Glomerular endothelial cell (primary cell): Measurements from ENCODE around the gene ESYT2. TPM values are rescaled to one million over a fixed set of nuclear protein-coding genes. Genes with fewer than 3 reads are reported as not detected.

Source experiments
- DNase-seq: peaks from one replicate; pipeline ENCODE4 v3.0.0-alpha.2; 2011; ENCODE audit warnings: low read depth, low spot score; ENCODE audit errors: extremely low read depth
- total RNA-seq: library from RNA; depleted of rRNA; stranded (reverse); fragments of >200 nt; gene quantifications from 2 replicates; pipeline ENCODE4 v1.2.3, GENCODE V29; 2015

The ESYT2 gene
- total RNA-seq, 1 donor from 2014 or later, result 49.5 TPM

DNA sequence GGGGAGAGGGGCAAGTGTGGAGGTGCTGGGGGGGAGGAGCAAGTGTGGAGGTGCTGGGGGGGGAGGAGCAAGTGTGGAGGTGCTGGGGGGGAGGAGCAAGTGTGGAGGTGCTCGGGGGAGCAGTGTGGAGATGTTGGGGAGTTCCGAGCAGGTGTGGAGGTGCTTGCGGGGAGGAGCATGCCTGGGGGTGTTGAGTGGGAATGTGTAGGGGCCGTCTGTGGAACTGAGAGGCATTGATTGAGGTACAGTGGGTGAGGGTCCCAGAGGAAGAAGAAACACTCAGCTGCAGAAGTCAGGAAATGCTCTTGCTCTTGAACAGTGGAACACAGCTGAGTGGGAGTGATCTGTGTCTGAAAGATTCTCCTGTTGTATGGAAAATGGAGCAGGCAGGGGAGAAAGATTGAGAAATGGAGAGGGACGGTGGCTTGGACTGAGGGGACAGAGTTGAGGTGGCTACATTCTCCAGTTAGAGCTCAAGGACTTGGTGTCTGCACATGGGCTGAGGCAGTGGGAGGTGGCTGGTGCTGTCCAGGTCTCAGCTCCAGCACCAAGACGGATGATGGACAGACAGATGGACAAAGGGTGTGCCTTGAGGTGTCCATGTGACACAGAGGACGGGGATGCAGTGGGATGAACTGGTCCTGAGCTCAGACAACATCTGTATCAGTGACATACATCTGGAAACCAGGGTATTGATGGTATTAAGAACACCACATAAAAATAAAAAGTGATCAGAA, 99.5 kb downstream of the ESYT2 start:
- no peak for DNase-seq

DNA sequence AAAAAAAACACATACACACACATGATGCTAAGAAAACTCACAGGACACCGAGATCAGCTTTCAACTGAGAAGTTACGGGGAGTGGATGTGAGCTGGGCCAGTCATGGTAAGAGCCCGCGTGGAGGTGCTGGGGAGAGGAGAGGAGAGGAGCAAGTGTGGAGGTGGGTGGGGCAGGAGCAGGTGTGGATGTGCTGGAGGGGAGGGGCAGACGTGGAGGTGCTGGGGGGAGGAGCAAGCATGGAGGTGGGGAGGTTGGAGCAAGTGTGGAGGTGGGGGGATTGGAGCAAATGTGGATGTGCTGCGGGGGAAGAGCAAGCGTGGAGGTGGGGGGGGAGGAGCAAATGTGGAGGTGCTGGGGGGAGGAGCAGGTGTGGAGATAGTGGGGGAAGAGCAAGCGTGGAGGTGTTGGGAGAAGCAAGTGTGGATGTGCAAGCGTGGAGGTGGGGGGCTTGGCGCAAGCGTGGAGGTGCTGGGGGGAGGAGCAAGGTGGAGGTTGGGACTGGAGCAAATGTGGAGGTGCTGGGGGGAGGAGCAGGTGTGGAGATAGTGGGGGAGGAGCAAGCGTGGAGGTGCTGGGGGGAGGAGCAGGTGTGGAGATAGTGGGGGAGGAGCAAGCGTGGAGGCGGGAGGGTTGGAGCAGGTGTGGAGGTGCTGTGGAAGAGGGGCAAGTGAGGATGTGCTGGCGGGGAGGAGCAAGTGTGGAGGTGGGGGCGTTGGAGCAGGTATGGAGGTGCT, 100.2 kb downstream of the ESYT2 start:
- no peak for DNase-seq

DNA sequence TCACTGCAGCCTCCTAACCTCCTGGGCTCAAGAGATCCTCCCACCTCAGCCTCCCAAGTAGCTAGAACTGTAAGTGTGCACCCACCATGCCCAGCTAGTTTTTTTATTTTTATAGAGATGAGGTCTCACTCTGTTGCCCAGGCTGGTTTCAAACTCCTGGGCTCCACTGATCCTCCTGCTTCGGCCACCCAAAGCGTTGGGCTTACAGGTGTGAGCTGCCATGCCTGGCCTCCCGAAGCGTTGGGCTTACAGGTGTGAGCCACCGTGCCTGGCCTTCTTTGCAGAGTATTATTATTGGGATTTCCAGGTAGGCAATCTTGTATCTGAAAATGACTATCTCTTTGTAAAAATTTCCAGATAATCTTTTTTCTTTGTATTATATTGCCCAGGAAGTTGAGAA, 101.6 kb downstream of the ESYT2 start:
- no peak for DNase-seq

DNA sequence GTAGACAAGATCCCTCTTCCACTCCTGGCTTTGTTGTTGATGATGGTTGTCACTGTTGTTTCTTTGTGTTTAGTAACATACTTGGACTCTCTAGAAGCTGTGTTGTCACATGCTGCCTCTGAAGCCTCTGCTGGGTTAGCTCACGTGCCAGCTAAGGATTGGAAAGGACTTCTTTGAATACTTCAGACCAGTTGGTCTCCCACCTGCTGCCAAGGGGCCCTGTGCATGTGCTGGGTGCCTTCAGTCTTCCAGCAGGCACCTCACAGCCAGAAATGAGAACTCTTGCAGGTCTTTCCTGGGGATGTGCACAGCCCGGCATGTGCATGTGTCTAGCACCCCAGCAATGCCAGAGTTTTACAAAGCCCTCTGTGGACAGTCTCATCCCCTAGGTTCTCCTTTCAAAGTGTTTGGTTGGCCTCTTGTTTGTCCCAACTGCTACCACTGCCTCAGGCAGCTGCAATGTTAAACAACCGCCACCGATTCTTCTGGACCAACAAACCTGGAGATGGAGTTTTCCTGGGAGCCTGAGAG, 103.0 kb downstream of the ESYT2 start:
- no peak for DNase-seq

DNA sequence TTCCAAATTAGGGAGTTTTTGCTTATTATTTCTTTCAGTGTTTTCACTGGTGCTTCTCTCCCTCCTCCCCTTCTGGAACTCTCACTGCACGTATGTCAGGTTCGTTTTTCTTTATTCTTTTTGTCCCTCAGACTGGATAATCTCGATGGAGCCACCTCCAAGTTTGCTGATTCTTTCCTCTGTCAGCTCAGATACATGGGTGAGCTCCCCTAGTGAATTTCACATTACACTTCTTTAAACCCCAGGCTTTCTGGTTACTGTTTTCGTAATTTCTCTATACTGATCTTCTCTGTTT, 103.9 kb downstream of the ESYT2 start:
- DNase-seq, result no peak

DNA sequence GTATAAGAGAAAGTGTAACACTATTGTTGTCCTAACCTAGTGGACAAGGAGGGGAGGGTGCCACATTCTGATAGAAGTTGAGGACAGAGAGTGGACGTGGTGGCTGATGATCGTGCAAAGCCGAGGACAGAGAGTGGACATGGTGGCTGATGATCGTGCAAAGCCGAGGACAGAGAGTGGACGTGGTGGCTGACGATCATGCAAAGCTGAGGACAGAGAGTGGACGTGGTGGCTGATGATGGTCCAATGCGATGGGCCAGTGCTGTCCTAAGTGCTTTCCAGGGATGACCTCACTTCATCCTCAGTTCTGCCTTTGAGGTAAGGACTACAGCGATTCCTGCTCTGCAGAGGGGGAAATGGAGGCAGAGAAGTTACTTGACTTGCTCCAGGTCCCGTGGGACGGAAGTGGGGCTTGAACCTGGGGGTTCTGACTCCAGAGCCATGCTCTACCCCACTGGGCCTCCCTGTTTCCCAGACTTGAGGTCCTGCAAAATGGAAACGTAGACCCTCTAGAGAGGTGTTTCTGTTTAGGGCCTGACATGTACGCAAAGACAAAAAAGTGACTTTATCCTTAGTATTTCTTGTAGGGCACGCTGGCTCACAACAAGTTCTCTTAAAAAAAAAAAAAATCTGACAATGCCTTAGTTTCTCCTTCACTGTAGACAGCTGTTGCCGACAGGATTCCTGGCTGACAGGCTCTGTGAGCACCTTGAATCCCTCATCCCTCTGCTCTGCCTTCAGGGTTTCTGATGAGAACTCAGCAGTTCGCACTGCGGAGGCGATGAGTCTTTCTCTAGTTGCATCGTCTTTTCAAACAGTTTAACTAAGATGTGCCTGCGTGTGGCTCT, 104.4 kb downstream of the ESYT2 start:
- DNase-seq, result no peak

DNA sequence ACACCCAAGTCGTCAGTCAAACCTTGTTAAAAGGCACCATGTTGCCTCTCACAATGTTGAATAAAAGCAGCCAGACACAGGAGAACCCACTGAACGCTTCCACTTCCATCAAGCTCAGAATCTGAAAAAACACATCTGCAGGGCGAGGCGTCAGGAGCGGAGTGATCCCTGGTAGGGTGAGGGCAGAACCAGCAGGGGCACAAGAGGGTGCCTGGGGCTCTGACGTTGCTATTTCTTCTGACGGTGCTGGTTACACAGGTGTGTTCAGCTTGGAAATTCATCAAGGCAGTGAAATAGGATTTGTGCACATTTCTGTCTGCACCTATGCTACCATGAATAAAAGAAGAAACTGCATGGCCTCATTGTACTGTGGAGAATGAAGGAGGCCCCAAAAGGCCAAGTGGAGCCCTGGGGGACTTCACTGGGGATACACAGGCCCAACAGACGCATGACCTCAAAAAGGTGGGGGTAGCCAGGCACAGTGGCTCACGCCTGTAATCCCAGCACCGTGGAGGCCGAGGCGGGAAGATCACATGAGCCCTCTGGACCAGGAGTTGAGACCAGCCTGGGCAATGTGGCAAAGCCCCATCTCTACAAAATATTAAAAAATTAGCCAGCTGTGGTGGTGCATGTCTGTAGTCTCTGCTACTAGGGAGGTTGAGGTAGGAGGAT, 105.5 kb downstream of the ESYT2 start:
- DNase-seq, result no peak

DNA sequence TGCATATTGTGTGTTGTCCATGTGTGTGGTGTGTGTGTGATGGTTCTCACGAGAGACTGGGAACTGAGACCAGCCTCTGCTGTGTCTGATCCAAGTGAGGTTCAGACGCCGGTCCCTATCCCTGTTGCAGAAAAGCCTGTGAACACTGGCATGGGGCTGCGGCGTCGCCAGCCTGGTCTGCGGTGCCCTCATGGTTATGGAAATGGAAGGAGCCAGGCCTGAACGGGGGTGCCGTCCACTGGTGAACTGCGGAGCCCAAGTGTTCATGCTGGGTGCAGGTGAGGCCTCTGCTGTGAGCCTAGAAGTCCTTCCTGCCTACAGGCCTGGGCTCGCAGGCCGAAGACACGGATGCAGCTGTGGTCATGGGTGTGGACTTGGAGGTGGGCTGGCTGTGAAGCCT, 106.0 kb downstream of the ESYT2 start:
- no peak for DNase-seq

DNA sequence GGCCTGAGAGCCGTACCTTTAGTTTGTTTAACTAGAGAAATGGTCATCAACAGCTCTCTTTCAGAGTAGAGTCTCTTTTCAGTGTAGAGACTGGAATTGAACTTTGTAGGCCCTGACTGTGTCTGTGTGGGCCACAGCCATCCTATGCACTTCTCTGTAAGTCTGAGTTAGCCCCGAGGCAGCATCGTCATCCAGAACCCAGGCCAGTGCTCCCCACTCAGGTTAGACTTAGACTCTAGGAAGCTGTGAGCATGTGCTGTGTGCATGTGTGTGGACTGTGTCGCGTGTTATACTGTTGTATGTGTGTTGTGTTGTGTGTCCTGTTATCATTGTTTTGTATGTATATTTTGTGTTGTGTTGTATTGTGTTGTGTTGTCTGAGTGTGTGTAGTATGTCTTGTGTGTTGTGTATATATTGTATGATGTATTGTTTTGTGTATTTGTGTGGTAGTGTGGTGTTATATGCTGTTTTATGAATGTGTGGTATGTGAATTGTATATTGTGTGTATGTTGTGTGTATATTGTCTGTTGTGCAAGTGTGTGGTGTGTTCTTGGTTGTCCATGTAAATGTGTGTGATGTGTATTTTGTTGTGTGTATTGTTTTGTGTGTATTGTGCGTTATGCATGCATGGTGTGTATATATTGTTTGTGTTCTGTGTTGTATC, 106.6 kb downstream of the ESYT2 start:
- no peak for DNase-seq

DNA sequence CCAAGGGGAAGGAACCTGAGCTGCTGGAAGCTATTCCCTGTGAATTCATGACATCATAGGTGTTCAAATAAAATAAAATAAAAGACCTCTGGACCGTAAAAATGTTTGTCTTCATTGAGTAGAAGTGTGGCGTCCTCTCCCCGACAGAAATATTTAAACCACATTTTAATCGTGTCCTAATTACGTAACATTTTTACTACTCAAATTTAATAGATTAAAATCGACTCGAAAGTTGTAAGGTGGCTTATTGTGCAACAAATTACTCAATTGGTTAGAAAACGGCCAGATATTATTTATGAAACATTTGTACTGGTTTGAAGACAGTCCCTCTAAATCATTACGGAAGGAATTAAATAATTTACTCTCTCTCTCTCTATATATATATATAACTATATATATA, 109.2 kb downstream of the ESYT2 start:
- no peak for DNase-seq

DNA sequence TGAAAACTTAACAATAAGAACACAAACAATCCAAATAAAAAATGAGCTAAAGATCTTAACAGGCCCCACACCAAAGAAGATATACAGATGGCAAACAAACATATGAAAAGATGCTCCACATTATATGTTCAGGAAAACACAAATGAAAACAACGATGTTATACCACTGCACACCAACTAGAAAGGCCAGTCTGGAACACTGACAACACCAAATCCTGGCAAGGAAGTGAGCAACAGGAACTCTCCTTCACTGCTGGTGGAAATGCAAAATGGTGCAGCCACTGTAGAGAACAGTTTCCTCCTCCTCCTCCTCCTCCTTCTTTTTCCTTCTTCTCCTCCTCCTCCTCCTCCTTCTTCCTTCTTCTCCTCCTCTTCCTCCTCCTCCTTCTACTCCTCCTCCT, 112.5 kb downstream of the ESYT2 start:
- no peak for DNase-seq

DNA sequence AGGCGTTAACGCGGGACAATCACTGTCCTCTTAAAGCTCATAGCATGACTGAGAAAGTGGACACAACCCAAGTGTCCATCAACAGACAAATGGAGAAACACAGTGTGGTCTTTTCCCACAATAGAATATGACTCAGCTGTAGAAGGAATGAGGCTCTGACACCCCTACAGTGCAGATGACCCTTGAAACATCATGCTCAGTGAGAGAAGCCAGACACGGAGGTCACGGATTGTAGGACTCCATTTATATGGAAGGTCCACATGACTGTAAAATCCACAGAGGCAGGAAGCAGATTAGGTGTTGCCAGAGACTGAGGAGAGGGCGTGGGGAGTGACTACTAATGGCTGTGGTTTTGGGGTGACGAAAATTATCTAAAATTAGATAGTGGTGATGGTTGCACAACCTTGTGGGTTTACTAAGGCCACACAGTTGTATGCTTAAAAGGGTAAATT, 118.6 kb downstream of the ESYT2 start:
- no peak for DNase-seq

DNA sequence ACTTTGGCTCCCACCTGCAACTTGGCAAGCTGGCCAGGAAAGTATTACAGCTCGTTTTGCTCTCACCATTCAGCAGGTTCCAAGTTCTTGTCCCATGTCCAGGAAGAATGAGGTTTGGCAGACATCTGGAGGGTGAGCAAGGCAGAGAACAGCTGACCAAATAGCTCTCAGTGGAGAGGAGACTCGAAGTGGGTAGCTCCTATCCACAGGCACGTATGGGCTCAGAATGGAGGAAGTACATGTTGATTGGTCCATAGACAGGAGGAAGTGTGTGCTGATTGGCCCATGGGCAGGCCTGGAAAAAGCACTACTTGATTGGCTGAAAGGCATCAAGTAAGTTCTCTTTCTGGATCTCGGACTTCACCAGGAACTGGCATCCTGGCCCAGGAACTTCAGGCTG, 121.7 kb downstream of the ESYT2 start:
- no peak for DNase-seq

DNA sequence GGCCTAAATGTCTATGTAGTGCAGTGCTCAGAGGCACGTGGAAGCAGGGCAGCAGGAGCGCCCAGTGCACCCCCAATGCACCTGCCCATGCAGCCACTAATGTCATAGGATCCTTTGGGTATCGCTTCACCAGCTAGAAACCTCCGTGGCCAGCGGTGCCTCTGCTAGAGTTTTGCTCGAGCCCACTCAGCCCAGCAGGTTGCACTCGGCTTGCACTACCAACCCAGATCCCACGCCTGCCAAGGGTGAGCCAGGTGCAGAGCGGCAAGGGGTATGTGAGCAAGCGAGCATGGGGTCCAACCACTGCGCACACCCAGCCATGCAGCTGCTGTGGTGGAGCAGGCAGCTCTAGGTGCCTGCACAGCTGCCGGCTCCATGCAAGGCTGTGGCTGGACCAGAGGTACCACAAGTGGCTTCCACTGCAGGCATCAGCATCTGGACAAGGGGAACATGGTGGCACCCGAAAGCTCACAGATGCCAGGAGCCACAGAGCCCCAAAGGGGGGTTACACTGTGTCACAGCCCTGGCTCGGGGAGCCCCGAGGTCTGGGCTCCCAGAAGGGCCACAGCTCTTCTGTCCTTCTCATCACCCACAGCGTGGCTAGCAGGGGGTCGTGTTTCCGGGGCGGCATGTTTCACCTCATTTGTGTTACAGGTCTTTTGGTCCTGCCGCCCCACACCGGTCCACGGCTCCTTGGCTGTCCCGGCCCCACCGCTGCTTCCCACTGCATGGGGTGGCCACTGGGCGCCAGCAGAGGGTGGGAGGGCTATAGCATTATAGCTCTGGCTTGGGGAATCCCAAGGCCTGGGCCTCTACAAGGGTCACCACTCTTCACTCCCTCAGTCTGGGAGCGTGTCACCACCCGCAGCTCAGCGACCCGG, 122.4 kb downstream of the ESYT2 start:
- no peak for DNase-seq

DNA sequence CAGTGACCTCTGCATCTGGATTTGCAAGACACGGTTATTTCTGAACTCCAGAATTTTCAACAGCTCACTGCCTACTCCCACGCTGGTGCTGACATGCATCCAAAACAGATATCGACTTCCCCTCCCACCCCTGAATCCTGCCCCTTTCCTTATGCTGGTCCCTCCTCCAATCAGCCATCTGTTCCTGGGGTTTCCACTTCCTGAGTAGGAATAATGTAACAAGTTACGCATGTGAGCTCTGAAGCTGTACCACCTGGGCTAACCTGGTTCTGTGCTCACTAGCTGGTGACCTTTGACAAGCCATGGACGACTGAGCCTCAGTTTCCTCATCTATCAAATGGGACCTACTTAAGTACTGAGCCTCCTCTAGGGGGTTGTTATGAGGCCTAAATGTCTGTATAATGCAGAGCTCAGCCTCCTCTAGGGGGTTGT, 123.0 kb downstream of the ESYT2 start:
- no peak for DNase-seq

DNA sequence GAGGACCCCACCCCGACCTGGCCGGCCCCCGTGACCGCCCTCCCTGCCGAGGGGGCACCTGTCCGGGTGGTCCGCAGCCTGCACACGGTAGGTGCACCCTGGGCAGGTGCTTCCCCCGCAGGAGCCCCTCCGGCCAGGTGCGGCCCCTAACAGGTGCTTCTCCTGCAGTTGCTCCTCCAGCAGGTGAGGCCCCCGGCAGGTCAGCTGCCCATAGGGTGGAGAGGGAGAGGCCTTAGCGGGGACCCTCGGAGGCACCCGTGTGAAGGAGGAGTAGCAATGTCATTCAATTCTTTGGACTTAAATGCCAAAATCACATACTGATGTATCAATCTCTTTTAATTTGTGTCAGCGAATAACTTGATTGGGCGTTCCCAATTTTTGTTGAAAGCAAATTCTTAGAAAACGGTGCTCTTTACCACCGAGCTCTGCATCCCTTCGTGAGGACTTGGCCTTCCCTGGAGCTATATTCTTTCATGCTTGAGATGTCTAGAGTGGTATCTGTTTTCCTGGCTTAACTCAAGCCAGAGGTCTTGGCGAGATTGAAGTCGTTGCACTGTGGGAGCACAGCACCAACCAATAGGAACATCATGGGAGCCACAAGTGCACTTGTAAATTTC, 124.0 kb downstream of the ESYT2 start:
- DNase-seq, result no peak

DNA sequence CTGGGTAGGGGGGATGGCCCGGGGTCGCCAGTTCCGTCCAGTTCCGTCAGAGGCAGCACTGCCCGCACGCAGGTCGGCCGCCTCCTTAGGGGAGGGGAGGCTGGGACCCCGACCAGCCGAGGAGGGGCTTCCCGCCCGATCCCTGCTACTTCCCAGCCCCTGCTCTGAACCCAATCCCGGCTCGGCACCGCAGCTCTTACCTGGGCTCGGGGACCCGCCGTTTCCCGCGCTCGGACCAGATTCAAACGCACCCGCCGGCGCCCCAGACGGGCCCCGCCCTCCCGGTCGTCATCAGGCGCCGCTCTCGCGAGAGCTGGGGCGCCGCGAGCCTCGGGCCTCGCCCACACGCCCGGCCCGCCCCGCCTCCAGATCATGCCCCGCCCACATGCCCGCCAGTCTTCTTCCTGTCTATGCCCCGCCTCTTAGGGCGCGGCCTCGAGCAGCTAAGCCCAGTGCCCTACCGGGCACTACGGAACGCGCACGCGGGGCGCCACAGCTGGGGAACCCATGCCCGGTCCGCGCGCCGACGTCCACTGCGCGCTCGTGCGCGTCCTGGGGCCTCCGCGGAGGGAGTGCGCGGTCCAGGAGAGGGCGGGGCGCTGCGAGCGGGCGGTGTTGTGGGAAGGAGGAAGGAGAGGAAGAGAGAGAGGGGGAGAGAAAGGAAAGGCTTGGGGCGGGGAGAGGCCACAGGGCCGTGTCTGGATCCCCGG, 124.6 kb downstream of the ESYT2 start, which contains the start of gene NCAPG2:
Gene NCAPG2 (minus strand): TSS at position 281 of the 710 bp plus-strand sequence. CDS start 2,905 bp downstream, outside the sequence.
- peak; percentile 61 for DNase-seq
